IPS-20b (cell line): ENCODE results near the gene CD81.
A peak's percentile ranks its signal among the peaks of the same experiment; 100 is the strongest.

Source experiments
- H3K27ac ChIP-seq: one replicate; pipeline ENCODE4 v1.5.1; 2013; ENCODE audit warnings: low read length
- H3K27me3 ChIP-seq: 2 replicates; pipeline ENCODE4 v1.6.1; 2013; ENCODE audit warnings: mild to moderate bottlenecking, low read length, inconsistent platforms; ENCODE audit not compliant: insufficient read depth
- H3K36me3 ChIP-seq: 2 replicates; pipeline ENCODE4 v1.6.1; 2013; ENCODE audit warnings: low read depth, mild to moderate bottlenecking, inconsistent platforms, low read length, moderate library complexity; ENCODE audit not compliant: insufficient read depth
- H3K4me1 ChIP-seq: 2 replicates; pipeline ENCODE4 v1.6.1; 2013; ENCODE audit warnings: mild to moderate bottlenecking, control low read depth, inconsistent platforms, low read length, moderate library complexity; ENCODE audit not compliant: insufficient read depth
- H3K4me3 ChIP-seq: 2 replicates; pipeline ENCODE4 v1.5.1; 2013; ENCODE audit warnings: mild to moderate bottlenecking, low read length, inconsistent platforms
- H3K9ac ChIP-seq: 2 replicates; pipeline ENCODE4 v1.6.1; 2013; ENCODE audit warnings: low read depth, mild to moderate bottlenecking, inconsistent platforms, low read length, moderate library complexity
- H3K9me3 ChIP-seq: 2 replicates; pipeline ENCODE4 v1.6.1; 2013; ENCODE audit warnings: mild to moderate bottlenecking, low read depth, low read length, inconsistent platforms; ENCODE audit not compliant: insufficient read depth

Gene CD81

DNA sequence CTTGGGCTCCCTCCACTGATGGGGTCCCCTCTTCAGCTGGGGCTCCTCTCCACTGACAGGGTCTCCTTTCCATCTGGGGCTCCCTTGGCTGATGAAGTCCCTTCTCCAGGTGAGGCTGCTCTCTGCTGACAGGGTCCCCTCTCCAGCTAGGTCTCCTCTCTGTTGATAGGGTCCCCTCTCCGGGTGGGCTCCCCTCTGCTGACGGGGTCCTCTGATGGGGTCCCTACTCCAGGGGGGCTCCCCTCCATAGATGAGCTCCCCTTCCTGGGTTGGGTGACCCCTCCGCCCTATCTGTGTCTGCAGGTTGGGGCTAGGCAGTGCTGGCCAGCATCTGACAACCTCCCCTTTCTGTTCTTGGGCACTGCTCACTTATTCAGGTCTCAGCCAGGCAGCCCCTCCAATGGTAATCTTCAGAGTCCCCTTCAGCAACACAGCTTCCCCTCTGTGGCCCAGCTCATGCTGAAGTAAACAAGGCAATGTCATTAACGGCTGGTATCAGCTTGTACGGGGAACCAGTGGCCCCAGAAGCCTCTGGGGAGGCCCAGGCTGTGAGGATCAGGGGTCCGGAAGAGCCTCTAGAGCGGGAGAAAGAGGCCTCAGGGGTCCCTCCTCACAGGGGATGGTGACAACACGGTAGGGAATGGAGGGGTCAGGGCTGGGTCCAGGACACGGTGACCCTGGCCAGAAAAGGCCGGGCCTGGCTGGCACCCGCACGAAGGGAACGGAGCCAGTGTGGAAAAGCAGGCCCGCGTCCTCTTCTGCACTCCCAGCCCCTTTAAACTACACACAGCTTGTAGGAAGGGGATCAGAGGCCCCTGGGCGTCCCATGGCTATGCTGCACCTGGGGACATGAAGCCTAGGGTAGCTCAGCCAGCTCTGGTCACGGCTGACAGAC, 9.6 kb upstream of the CD81 start:
- Histone ChIP-seq H3K9me3 (no peaks in the 10 kb centered on the region), H3K27me3 (no peaks in the 10 kb centered on the region), H3K4me1 (no peaks in the 10 kb centered on the region), H3K4me3 (no peak overlapping the region), H3K9ac (no peak overlapping the region), H3K36me3 (no peaks in the 10 kb centered on the region), H3K27ac (no peak overlapping the region)

DNA sequence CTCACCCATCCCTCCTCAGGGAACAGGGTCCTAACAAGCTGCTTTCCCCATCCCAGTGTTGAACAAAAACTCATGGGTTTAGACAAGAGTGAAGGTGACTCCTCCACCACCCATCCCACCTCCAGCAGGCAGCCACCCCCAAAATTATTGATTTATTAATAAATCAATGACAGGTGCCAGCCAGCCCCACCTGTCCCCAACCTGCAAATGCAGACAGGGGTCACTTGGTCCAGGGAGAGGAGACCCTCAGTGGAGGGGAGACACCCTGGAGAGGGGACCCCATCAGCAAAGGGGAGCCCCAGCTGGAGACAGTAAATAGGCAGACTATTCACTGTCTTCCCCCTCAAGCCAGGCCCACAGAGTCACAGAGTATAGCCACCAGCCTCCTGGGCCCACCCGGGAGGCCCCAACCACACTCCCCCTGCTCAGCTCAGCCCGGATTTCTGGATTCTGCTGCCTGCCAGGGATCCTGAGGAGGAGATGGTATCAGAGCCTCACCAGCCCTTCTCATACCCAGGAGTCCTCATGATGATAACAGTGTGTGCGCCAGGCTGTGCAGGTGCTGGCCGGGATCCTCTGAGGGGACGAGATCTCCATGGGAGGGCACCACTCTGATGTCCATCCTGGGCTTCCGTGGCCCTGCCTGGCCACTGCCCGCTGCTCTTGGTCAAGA, 8.8 kb upstream of the CD81 start:
- Histone ChIP-seq H3K27ac (no peak overlapping the region), H3K27me3 (no peaks in the 10 kb centered on the region)

DNA sequence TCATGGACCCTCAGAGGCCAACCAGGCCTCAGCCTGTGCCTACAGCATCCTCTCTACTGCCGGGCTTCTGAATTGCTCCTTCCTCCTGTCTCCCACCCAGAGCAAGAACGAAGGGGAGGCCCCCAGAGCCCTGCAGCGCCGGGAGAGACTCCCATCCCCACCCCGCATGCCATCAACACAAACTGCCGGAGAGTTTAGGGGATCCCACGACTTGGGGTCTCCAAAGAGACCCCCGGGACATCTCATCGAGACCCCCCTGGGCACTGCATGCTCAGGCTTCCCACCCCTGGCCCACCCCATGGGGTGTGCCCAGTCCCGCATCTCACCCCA, 8.3 kb upstream of the CD81 start:
- no peak overlapping the region for H3K4me3 ChIP-seq
- no peak overlapping the region for H3K27ac ChIP-seq
- no peaks in the 10 kb centered on the region for H3K27me3 ChIP-seq
- no peaks in the 10 kb centered on the region for H3K9me3 ChIP-seq
- no peaks in the 10 kb centered on the region for H3K36me3 ChIP-seq
- H3K4me1 ChIP-seq: no peaks in the 10 kb centered on the region
- H3K9ac ChIP-seq: no peak overlapping the region

More for the DNA sequence above, 8.8 kb upstream of the CD81 start:
- no peaks in the 10 kb centered on the region for H3K9me3 ChIP-seq
- H3K4me1 ChIP-seq: no peaks in the 10 kb centered on the region
- H3K36me3 ChIP-seq: no peaks in the 10 kb centered on the region
- H3K9ac ChIP-seq: no peak overlapping the region
- H3K4me3 ChIP-seq: no peak overlapping the region

DNA sequence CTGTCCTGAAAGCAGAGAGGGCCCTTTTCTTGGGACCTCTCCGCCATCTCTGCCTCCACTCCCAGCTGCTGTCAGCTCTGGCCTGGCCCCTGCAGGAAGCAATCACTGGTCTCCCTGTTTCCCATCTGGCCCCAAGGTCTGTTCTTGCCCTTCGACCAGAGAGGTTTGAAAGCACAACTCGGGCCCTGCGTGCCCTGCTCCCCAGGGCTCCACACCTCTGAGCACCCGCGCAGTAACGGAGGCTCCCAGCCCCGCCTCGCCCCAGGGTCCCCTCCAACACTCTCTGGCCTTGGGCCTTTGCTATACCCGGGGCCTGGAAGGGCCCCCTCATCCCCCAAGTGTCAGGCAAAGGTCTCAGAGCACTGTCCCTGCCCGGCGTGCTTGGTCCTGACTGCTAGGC, 7.8 kb upstream of the CD81 start:
- Histone ChIP-seq H3K9ac (no peak overlapping the region), H3K27me3 (no peaks in the 10 kb centered on the region), H3K4me1 (no peaks in the 10 kb centered on the region), H3K36me3 (no peaks in the 10 kb centered on the region), H3K9me3 (no peaks in the 10 kb centered on the region), H3K4me3 (no peak overlapping the region), H3K27ac (no peak overlapping the region)

DNA sequence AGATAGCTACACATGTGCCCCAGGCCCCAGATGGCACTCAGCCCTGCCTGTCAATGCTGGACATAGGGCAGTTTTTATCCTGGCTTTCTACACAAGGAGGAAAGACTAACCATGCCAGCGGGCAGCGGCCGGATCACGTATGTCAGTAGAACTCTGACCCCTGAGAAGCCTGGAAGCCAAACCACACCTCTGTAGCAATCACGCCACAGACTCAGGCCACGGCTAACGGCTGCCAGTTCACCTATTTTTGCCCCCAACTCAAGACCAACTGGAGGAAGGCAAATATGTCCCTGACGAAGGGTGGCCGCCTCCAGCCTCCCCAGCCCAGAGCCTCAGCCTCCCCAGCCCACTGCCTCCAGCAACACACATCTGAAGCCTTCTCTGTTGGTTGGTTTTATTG, 7.2 kb upstream of the CD81 start:
- Histone ChIP-seq H3K4me1 (no peaks in the 10 kb centered on the region), H3K9me3 (no peaks in the 10 kb centered on the region), H3K27ac (no peak overlapping the region), H3K27me3 (no peaks in the 10 kb centered on the region), H3K9ac (no peak overlapping the region), H3K4me3 (no peak overlapping the region), H3K36me3 (no peaks in the 10 kb centered on the region)

DNA sequence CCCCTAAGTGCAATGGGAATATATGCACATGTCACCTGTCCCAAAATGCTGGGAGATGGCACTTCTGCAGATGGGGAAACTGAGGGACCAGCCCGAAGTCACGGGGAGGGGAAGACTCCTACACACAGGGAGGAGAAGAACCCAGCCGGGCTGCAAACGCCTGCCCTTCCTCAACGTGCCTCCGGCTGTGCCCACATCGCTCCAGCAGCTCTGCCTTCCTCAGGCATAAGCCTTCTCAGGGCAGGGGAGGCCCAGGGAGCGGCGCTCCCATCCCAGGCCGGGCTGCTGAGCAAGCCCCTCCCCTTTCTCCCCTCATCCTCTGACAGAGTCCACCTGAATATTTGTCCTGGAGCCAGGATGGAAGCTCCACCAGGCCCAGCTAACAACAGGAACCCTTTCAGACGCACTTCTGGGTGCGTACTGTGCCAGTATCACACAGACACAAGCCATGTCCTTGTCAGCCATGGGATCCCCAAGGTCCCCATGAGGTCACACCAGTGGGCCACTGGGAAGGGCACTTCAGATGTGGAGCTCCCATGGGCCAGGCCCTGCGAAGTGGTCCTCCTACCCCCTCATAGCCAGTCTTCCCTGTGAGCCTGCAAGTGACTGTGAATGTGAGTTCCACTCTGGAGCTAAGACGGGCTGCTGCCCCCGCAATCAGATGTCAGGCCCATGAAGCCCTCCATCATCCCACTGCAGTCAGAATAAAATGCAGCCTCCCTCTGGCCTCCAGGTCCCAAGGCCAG, 2.5 kb upstream of the CD81 start:
- Histone ChIP-seq H3K36me3 (no peaks in the 10 kb centered on the region), H3K4me1 (peaks cover 3% of the 10 kb centered on the region), H3K27me3 (peaks cover 10% of the 10 kb centered on the region; the same call in 1 of the 2 replicates), H3K4me3 (no peak overlapping the region), H3K27ac (no peak overlapping the region), H3K9ac (no peak overlapping the region), H3K9me3 (no peaks in the 10 kb centered on the region)

DNA sequence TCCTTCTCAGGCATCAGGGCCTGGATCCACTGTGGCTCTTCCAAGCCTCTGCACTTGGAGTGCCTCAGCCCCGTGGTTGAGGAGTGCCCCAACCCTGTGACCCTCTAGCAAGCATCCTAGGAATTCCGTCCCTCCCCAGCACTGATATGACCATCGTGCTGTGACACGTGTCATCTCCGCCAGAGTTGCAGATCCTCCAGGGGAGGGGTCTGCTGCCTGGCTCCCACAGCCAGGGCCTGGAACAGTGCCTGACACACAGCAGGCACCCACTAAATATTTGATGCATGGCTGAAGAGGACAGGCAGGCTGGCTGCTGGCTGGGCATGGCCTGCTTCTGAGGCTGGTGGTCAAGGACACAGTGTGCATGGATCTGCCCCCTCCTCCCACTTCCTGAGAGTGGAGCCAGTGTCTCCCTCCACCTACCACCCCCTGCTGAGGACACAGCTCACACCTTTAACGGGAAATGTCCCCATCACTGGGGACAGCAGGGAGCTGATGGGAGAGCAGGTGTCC, 1.7 kb upstream of the CD81 start:
- Histone ChIP-seq H3K27me3 (peaks cover 10% of the 10 kb centered on the region; the same call in 1 of the 2 replicates), H3K9ac (no peak overlapping the region), H3K9me3 (no peaks in the 10 kb centered on the region)

DNA sequence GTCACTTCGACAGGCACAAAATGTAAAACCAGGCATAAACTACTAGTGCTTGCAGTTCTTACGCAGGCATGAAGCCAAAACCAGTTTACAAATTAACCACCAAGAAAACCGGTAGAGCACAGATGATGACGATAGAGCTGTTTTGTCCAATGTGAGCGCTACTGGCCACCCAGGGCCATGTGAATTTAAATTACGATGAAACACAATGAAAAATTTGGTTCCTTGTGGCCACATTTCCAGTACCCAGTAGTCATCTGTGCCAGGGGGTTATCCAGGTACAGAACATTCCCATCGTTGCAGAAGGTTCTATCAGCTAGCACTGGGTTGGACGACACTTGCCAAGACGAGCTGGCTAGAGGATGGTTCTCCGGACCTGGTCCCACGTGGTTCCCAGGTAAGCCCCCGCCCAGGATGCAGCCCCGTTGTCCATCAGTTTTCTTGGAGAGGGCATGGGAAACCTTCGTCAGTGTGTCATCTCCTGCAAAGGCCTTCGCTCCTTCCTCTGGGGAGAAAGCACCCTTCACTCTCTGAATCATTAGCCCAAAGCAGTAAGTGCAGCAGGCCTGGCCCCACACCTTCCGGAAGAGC, 1.1 kb upstream of the CD81 start:
- Histone ChIP-seq H3K9ac (no peak overlapping the region), H3K9me3 (no peaks in the 10 kb centered on the region), H3K4me3 (no peak overlapping the region), H3K27me3 (peaks cover 10% of the 10 kb centered on the region; the same call in 1 of the 2 replicates), H3K36me3 (no peaks in the 10 kb centered on the region), H3K27ac (no peak overlapping the region), H3K4me1 (peaks cover 3% of the 10 kb centered on the region)

More for the DNA sequence above, 1.7 kb upstream of the CD81 start:
- Histone ChIP-seq H3K4me1 (peaks cover 3% of the 10 kb centered on the region), H3K36me3 (no peaks in the 10 kb centered on the region), H3K4me3 (no peak overlapping the region), H3K27ac (no peak overlapping the region)

DNA sequence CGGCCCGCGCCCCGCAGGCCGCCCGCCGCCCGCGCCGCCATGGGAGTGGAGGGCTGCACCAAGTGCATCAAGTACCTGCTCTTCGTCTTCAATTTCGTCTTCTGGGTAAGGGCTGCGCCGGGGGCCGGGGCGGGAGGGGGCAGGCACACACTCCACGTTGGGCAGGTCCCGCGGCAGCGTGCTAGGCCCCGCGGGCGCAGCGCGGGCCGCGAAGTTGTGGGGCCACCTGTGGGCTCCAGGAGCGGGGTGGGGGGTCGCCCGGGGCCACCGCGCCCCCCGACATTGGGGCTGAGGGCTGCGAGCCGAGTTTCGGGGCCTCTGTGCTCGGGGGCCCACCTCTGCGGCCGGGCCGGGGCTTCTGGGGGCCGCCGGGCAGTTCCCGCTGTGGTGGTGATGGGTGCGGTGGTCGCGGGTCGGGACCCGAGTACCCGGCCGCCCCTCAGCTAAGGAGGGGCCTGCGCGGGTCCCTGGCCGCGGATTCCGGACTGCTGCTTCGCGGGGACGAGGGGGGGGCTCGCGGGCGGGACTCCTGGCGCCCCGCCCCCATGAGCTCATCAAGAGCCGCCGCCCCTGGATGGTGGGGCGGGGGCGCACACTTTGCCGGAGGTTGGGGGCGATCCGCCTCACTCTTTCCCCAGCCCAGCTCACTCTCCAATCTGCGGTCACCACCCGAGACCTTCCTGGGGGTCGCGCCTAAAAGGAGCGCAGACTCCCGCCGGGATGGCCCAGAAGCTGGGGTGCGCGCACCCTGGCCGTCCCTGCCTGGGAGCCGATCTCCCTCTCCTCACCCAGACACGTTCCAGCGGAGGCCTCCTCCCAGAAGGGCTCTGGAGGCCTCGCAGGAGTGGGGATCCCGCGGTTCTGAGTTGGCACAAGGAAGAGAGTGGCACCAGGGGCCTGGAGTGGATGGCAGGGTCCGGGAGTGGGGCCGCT, 667 bp downstream of the CD81 start:
- Histone ChIP-seq H3K27me3 (peaks cover 10% of the 10 kb centered on the region; the same call in 1 of the 2 replicates), H3K4me1 (peaks cover 3% of the 10 kb centered on the region), H3K36me3 (no peaks in the 10 kb centered on the region), H3K9ac (peak overlapping the region; percentile 86), H3K27ac (peak overlapping the region; percentile 71), H3K4me3 (peak overlapping the region; percentile 91), H3K9me3 (no peaks in the 10 kb centered on the region)

DNA sequence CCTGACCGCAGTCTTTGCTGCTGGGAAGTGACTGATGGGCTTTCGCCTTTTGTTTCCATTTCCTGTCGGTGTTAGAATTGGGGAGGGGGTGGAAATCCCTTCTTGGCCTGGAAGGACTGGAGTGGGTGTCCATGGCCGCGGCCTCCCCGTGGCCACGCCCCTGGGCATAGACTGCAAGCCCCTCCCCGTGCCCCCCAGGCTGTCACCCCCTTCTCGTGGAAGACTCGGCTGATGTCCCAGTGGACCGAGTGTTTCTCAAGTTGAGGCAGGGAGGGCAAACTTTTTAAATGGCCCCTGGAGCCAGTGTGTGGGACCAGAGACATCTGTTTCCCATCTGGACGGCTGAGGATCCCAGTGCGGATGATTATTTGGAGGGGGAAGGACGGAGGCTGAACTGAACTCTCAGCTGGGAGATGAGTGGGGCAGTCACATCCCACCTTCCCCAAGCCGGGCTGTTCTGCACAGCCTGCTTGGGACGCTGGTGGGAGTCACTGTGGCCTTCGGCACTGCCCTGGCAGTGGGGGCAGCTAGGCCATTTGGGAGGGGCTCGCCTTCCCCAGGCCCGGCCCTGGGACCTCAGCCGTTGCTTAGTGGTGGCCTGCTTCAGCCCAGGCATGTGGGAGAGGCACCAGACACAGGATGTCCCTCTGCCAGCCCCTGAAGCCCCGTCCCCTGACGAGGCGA, 1.6 kb downstream of the CD81 start:
- peak overlapping the region; percentile 86; the same call in 1 of the 2 replicates for H3K9ac ChIP-seq
- peak overlapping the region; percentile 71 for H3K27ac ChIP-seq
- H3K9me3 ChIP-seq: no peaks in the 10 kb centered on the region
- peak overlapping the region; percentile 91 for H3K4me3 ChIP-seq
- H3K27me3 ChIP-seq: peaks cover 10% of the 10 kb centered on the region; the same call in 1 of the 2 replicates
- peaks cover 3% of the 10 kb centered on the region for H3K4me1 ChIP-seq
- H3K36me3 ChIP-seq: no peaks in the 10 kb centered on the region
